ENCODE data around the gene ENOX1.

Gene ENOX1

GRCh38 chr13:43784496-43784895 is 2.3 kb downstream of the ENOX1 start:
- Histone ChIP-seq H3K27ac (ENCODE audit: low read depth, low read length) (no peak overlapping the region), H3K36me3 (ENCODE audit: insufficient read depth, low read length) (no peaks in the 10 kb centered on the region), H3K9ac (ENCODE audit: low read length) (no peak overlapping the region), H3K9me3 (ENCODE audit: low read length) (no peaks in the 10 kb centered on the region), H3K4me3 (ENCODE audit: low read depth in 1 of 2, low read length in 2 of 2) (no peak overlapping the region), H3K4me1 (ENCODE audit: insufficient read depth, low read length) (peaks cover 6% of the 10 kb centered on the region), H3K27me3 (ENCODE audit: control insufficient read depth in 1 of 2, insufficient read depth in 2 of 2, low read length in 2 of 2) (no peaks in the 10 kb centered on the region)

GRCh38 chr13:43783820-43784219 is 3.0 kb downstream of the ENOX1 start:
- no peak overlapping the region for H3K9ac ChIP-seq (ENCODE audit: low read length)
- peaks cover 6% of the 10 kb centered on the region for H3K4me1 ChIP-seq (ENCODE audit: insufficient read depth, low read length)
- H3K27me3 ChIP-seq (ENCODE audit: control insufficient read depth in 1 of 2, insufficient read depth in 2 of 2, low read length in 2 of 2): no peaks in the 10 kb centered on the region
- H3K4me3 ChIP-seq (ENCODE audit: low read depth in 1 of 2, low read length in 2 of 2): no peak overlapping the region
- no peaks in the 10 kb centered on the region for H3K9me3 ChIP-seq (ENCODE audit: low read length)
- no peaks in the 10 kb centered on the region for H3K36me3 ChIP-seq (ENCODE audit: insufficient read depth, low read length)
- no peak overlapping the region for H3K27ac ChIP-seq (ENCODE audit: low read depth, low read length)

GRCh38 chr13:43782686-43783085 is 4.1 kb downstream of the ENOX1 start:
- Histone ChIP-seq H3K27ac (ENCODE audit: low read depth, low read length) (no peak overlapping the region), H3K9me3 (ENCODE audit: low read length) (no peaks in the 10 kb centered on the region), H3K9ac (ENCODE audit: low read length) (no peak overlapping the region), H3K4me1 (ENCODE audit: insufficient read depth, low read length) (peaks cover under 1% of the 10 kb centered on the region), H3K4me3 (ENCODE audit: low read depth in 1 of 2, low read length in 2 of 2) (no peak overlapping the region), H3K27me3 (ENCODE audit: control insufficient read depth in 1 of 2, insufficient read depth in 2 of 2, low read length in 2 of 2) (no peaks in the 10 kb centered on the region), H3K36me3 (ENCODE audit: insufficient read depth, low read length) (no peaks in the 10 kb centered on the region)

- Histone ChIP-seq H3K4me3 (ENCODE audit: low read depth in 1 of 2, low read length in 2 of 2) (no peak overlapping the region), H3K27ac (ENCODE audit: low read depth, low read length) (no peak overlapping the region), H3K9me3 (ENCODE audit: low read length) (no peaks in the 10 kb centered on the region), H3K4me1 (ENCODE audit: insufficient read depth, low read length) (peaks cover 8% of the 10 kb centered on the region), H3K36me3 (ENCODE audit: insufficient read depth, low read length) (no peaks in the 10 kb centered on the region), H3K27me3 (ENCODE audit: control insufficient read depth in 1 of 2, insufficient read depth in 2 of 2, low read length in 2 of 2) (no peaks in the 10 kb centered on the region), H3K9ac (ENCODE audit: low read length) (no peak overlapping the region)
Measured at GRCh38 chr13:43780666-43781065, 6.1 kb downstream of the ENOX1 start.

GRCh38 chr13:43776501-43777079 is 10.2 kb downstream of the ENOX1 start:
- H3K9ac ChIP-seq (ENCODE audit: low read length): peak overlapping the region; percentile 6
- H3K4me1 ChIP-seq (ENCODE audit: insufficient read depth, low read length): peaks cover 8% of the 10 kb centered on the region
- no peaks in the 10 kb centered on the region for H3K27me3 ChIP-seq (ENCODE audit: control insufficient read depth in 1 of 2, insufficient read depth in 2 of 2, low read length in 2 of 2)
- H3K4me3 ChIP-seq (ENCODE audit: low read depth in 1 of 2, low read length in 2 of 2): no peak overlapping the region
- no peaks in the 10 kb centered on the region for H3K36me3 ChIP-seq (ENCODE audit: insufficient read depth, low read length)
- no peak overlapping the region for H3K27ac ChIP-seq (ENCODE audit: low read depth, low read length)
- no peaks in the 10 kb centered on the region for H3K9me3 ChIP-seq (ENCODE audit: low read length)

GRCh38 chr13:43776006-43776405 is 10.8 kb downstream of the ENOX1 start:
- H3K9me3 ChIP-seq (ENCODE audit: low read length): no peaks in the 10 kb centered on the region
- peaks cover 10% of the 10 kb centered on the region for H3K4me1 ChIP-seq (ENCODE audit: insufficient read depth, low read length)
- no peak overlapping the region for H3K9ac ChIP-seq (ENCODE audit: low read length)
- no peak overlapping the region for H3K4me3 ChIP-seq (ENCODE audit: low read depth in 1 of 2, low read length in 2 of 2)
- H3K27ac ChIP-seq (ENCODE audit: low read depth, low read length): no peak overlapping the region
- H3K27me3 ChIP-seq (ENCODE audit: control insufficient read depth in 1 of 2, insufficient read depth in 2 of 2, low read length in 2 of 2): no peaks in the 10 kb centered on the region
- H3K36me3 ChIP-seq (ENCODE audit: insufficient read depth, low read length): no peaks in the 10 kb centered on the region

GRCh38 chr13:43773602-43774001 is 13.2 kb downstream of the ENOX1 start:
- H3K9me3 ChIP-seq (ENCODE audit: low read length): no peaks in the 10 kb centered on the region
- H3K4me3 ChIP-seq (ENCODE audit: low read depth in 1 of 2, low read length in 2 of 2): no peak overlapping the region
- no peaks in the 10 kb centered on the region for H3K36me3 ChIP-seq (ENCODE audit: insufficient read depth, low read length)
- H3K27me3 ChIP-seq (ENCODE audit: control insufficient read depth in 1 of 2, insufficient read depth in 2 of 2, low read length in 2 of 2): no peaks in the 10 kb centered on the region
- H3K27ac ChIP-seq (ENCODE audit: low read depth, low read length): no peak overlapping the region
- peaks cover 26% of the 10 kb centered on the region for H3K4me1 ChIP-seq (ENCODE audit: insufficient read depth, low read length)
- no peak overlapping the region for H3K9ac ChIP-seq (ENCODE audit: low read length)

GRCh38 chr13:43770871-43771270 is 15.9 kb downstream of the ENOX1 start:
- Histone ChIP-seq H3K27me3 (ENCODE audit: control insufficient read depth in 1 of 2, insufficient read depth in 2 of 2, low read length in 2 of 2) (no peaks in the 10 kb centered on the region), H3K4me1 (ENCODE audit: insufficient read depth, low read length) (peaks cover 40% of the 10 kb centered on the region), H3K27ac (ENCODE audit: low read depth, low read length) (no peak overlapping the region), H3K36me3 (ENCODE audit: insufficient read depth, low read length) (no peaks in the 10 kb centered on the region), H3K9ac (ENCODE audit: low read length) (no peak overlapping the region), H3K9me3 (ENCODE audit: low read length) (no peaks in the 10 kb centered on the region), H3K4me3 (ENCODE audit: low read depth in 1 of 2, low read length in 2 of 2) (no peak overlapping the region)

GRCh38 chr13:43769529-43769928 is 17.2 kb downstream of the ENOX1 start:
- Histone ChIP-seq H3K27me3 (ENCODE audit: control insufficient read depth in 1 of 2, insufficient read depth in 2 of 2, low read length in 2 of 2) (no peaks in the 10 kb centered on the region), H3K4me3 (ENCODE audit: low read depth in 1 of 2, low read length in 2 of 2) (no peak overlapping the region), H3K27ac (ENCODE audit: low read depth, low read length) (no peak overlapping the region), H3K36me3 (ENCODE audit: insufficient read depth, low read length) (no peaks in the 10 kb centered on the region), H3K9ac (ENCODE audit: low read length) (no peak overlapping the region), H3K9me3 (ENCODE audit: low read length) (no peaks in the 10 kb centered on the region), H3K4me1 (ENCODE audit: insufficient read depth, low read length) (peaks cover 54% of the 10 kb centered on the region)

- no peaks in the 10 kb centered on the region for H3K9me3 ChIP-seq (ENCODE audit: low read length)
- no peak overlapping the region for H3K9ac ChIP-seq (ENCODE audit: low read length)
- no peaks in the 10 kb centered on the region for H3K27me3 ChIP-seq (ENCODE audit: control insufficient read depth in 1 of 2, insufficient read depth in 2 of 2, low read length in 2 of 2)
- H3K36me3 ChIP-seq (ENCODE audit: insufficient read depth, low read length): no peaks in the 10 kb centered on the region
- H3K4me1 ChIP-seq (ENCODE audit: insufficient read depth, low read length): peaks cover 70% of the 10 kb centered on the region
- H3K27ac ChIP-seq (ENCODE audit: low read depth, low read length): peak overlapping the region; percentile 28
- H3K4me3 ChIP-seq (ENCODE audit: low read depth in 1 of 2, low read length in 2 of 2): peak overlapping the region in 1 of 2 donors; percentile 1
Measured at GRCh38 chr13:43767341-43767931, 19.3 kb downstream of the ENOX1 start.

GRCh38 chr13:43766725-43767124 is 20.0 kb downstream of the ENOX1 start:
- H3K27ac ChIP-seq (ENCODE audit: low read depth, low read length): peak overlapping the region; percentile 28
- H3K4me1 ChIP-seq (ENCODE audit: insufficient read depth, low read length): peaks cover 78% of the 10 kb centered on the region
- H3K4me3 ChIP-seq (ENCODE audit: low read depth in 1 of 2, low read length in 2 of 2): peak overlapping the region; percentile 0 to 1
- H3K9ac ChIP-seq (ENCODE audit: low read length): no peak overlapping the region
- H3K27me3 ChIP-seq (ENCODE audit: control insufficient read depth in 1 of 2, insufficient read depth in 2 of 2, low read length in 2 of 2): no peaks in the 10 kb centered on the region
- no peaks in the 10 kb centered on the region for H3K36me3 ChIP-seq (ENCODE audit: insufficient read depth, low read length)
- no peaks in the 10 kb centered on the region for H3K9me3 ChIP-seq (ENCODE audit: low read length)

- H3K27ac ChIP-seq (ENCODE audit: low read depth, low read length): peak overlapping the region; percentile 15
Measured at GRCh38 chr13:43764349-43764748, 22.4 kb downstream of the ENOX1 start.

More at GRCh38 chr13:43764349-43764748, 22.4 kb downstream of the ENOX1 start:
- H3K9ac ChIP-seq (ENCODE audit: low read length): no peak overlapping the region
- H3K4me1 ChIP-seq (ENCODE audit: insufficient read depth, low read length): peaks cover 76% of the 10 kb centered on the region
- no peak overlapping the region for H3K4me3 ChIP-seq (ENCODE audit: low read depth in 1 of 2, low read length in 2 of 2)
- no peaks in the 10 kb centered on the region for H3K27me3 ChIP-seq (ENCODE audit: control insufficient read depth in 1 of 2, insufficient read depth in 2 of 2, low read length in 2 of 2)
- no peaks in the 10 kb centered on the region for H3K36me3 ChIP-seq (ENCODE audit: insufficient read depth, low read length)
- H3K9me3 ChIP-seq (ENCODE audit: low read length): no peaks in the 10 kb centered on the region
